Stimulated activated CD4-positive, alpha-beta T cell treated with anti-CD3 and anti-CD28 coated beads, Interleukin-12 subunit alpha, Interleukin-12 subunit beta, amount 100 ng/mL, for 24 hours (primary cell): ENCODE results near the gene ZNF138.

ENCODE experiments used
- DNase-seq, 2 experiments: peaks; one replicate each; pipeline ENCODE4 v3.0.0-alpha.2; 2020; ENCODE audit warnings: low read depth in 2 of 2

Gene ZNF138

DNA sequence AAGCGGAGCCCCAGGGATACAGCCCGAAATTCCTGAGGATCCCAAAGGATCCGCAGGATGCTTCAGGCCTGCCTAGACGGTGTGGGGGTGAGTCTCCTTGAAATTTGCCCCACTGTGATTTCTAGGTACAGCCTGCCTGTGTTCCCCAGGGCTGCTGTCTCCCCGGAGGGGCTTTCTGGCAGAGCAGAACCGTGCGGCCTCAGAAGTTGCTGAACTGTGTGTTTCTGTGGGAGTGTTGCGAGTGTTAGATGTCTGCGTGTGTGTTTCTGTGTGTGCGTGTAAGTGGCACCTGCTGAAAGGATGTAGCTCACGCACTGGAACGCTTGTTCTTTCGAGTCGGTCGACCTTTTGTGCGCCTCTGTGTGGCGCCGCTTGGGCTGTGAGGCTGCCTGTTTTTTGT lies 81.0 kb downstream of the ZNF138 start:
- DNase-seq: no peak

DNA sequence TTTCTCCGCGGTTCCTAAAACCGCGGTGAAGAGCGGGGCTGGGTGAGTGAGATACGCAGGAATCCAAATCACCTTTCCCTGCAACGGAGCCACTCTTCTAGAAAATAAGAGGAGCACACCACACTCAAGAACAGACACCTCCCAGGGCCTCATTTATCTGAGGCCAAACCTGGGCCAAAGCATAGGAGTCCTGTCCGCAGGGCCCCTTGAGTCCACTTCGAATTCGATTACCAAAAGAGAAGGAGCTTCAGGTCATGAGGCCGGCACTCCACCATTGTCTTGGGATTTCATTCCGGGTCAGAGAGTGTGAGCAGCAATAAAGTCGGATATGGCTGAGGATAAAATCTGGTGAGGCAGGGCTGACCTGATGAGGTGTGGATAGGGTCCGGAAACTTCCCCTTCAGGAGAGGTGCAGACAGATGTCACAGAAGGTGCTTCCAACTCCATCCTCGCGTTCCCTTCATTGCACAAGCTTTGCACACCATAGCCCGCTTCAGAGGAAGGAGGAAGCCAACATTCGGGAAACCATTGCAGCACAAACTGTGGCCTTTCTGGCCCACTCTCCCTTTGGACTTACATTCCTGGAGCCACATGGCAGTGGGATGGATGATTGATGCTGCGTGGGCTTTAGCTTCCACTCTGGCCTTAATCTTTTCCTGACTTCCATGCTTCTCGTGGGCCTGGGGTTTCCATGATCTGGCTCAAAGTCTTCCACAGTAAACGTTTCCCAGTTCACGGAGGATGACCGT lies 81.6 kb downstream of the ZNF138 start:
- no peak for DNase-seq

DNA sequence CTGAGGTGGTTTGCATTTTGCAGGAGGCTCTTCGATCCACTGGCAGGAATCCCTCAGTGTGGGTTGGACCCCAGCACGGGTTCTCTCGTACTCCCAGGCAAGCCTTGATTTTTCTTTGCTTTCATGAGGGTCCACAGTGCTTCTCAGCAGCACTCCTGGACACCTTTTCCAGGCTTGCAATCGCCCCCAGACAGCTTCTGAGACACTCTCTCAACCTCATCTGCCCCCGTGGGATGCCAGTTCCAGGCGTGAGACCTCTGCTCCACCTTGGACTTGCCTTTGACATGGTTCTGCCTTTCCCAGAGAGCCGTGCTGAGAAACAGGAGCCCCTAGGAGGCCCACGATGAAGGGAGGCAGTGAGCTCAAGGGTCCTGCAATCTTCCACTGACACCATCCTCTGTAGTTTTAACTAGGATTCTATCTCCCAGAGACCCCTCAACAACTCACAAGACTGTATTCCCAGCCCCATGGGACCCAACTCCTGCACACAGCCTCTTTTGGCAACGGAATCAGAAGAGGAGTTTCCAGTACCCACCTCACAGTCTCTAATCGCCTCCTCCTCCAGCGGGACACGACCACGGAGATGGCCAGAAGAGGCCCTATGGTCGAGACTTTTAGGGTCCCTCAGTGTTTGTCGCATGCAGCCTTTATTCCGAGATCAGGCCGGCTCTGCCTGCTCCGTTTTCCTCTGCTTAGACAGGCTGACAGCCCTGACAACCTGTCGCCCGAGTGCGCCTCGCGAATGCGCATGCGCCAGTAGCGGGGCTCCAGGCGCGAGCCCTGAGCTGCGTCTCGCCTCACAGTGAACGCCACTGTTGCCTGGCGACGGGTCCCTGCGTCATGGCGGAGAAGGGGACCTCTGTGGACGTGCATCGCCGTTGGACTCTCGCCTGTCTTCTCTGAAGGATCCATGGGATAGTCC lies 82.8 kb downstream of the ZNF138 start:
- DNase-seq: peak; percentile 52 to 59

DNA sequence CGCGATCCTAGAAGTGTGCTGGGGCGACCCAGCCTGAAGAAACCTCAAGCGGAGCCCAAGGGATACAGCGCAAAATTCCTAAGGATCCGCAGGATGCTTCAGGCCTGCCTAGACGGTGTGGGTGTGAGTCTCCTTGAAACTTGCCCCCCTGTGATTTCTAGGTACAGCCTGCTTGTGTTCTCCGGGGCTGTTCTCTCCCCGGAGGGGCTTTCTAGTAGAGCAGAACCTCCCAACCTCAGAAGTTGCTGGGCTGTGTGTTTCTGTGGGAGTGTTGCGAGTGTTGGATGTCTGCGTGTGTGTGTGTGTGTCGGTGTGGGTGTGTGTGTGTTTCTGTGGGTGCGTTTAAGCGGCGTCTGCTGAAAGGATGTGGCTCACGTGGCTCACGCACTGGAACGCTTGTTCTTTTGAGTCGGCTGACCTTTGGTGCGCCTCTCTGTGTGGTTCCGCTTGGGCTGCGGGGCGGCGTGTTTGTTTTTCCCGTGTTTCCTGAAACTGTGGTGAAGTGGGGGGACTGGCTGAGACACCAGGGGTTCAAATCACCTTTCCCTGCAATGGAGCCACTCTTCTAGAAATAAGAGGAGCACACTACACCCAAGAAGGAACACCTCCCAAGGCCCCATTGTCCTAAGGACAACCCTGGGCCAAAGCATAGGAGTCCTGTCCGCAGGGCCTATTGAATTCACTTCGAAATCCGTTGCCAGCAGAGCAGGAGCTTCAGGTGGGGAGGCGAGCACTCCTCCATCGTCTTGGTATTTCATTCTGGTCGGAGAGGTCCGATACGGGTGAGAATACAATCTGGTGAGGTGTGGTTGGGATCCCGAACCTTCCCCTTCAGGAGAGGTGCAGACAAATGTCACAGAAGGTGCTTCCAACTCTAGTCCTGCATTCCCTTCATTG lies 83.7 kb downstream of the ZNF138 start:
- no peak for DNase-seq

DNA sequence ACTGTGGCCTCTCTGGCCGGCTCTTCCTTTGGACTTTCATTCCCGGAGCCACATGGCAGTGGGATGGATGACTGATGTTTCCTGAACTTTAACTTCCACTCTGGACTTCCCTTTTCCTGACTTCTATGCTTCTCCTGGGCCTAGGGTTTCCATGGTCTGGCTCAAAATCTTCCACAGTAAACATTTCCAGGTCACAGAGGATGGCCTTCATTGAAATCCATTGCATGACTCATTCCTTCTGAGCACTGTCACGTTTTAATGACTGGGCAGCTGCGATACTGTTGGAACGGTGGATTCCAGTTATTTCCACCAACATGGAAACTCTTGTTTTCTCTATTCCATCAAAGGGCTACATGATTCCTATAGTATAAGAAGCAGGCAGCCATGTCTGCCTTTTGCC lies 84.5 kb downstream of the ZNF138 start:
- DNase-seq: no peak

DNA sequence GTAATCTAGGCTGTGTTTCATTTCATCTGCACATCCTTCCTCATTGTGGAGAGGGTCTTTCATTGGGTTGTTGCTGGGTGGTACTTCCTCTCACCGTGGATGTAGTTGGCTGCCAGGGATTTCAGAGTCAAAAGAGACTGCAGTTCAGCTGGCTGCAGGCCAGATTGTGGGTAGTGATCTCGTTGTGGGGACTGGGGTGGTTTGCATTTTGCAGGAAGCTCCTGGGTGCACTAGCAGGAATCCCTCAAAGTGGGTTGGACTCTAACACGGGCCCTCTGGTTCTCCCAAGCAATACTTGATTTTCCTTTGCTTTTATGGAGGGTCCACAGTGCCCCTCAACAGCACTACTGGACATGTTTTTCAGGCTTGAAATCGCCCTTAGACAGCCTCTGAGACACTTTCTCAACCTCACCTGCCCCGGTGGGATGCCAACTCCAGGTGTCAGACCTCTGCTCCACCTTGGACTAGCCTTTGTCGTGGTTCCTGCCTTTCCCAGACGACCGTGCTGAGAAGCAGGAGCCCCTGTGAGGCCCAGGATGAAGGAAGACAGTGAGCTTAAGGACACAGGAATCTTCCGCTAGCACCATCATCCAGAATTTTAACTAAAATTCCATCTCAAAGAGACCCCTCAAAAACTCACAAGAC lies 85.0 kb downstream of the ZNF138 start:
- DNase-seq: no peak

DNA sequence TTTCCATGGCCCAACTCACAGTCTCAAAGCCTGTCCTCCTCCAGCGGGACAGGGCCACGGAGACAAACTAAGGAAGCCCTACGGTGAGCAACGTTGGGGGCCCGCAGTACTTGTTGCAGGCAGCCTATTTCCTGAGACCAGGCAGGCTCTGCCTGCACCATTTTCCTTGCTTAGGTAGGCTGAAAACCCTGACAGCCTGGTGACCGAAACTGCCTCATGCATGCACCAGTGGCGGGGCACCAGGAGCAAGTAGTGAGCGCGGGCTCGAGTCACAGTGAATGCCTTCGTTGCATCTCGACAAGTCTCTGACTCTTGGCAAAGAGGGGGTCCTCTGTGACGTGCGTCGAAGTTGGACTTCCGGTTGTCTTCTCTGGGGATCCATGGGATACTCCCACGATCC lies 85.6 kb downstream of the ZNF138 start:
- DNase-seq: no peak

DNA sequence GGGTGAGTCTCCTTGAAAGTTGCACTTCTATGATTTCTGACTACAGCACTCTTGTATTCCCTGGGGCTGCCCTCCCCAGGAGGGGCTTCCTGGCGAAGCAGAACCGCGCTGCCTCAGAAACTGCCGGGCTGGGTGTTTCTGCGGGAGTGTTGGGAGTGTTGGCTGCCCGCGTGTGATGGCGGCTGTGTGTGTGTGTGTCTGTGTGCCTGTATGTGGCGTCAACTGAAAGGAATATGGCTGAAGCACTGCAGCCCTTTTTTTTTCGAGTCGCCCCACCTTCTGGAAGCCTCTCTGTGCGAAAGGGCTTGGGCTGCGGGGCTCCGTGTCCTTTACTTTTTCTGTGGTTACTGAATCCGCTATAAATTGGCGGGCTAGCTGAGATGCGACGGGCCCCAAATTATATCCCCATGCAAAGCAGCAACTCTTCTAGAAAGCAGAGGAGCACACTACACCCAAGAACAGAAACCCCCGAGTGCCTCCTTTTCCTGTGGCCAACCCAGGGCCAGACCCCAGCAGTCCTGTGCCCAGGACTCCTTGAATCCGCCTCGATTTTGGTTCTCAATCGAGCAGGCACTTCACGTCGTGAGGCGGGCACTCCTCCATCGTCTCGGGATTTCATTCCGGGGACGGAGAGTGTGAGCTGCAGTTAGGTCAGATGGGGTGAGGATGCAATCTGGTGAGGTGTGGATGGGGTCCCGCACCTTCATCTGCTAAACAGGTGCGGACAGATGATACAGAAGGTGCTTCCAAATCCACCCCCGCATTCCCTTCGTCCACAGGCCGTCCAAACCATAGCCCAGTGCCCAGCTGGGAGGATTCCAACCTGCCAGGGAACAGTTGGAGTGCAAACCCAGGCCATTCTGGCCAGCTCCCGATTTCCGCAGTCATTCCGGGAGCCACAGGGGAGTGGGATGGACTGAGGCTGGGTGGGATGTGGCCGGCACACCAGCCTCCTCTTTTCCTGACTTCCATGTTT lies 86.4 kb downstream of the ZNF138 start:
- DNase-seq: no peak

DNA sequence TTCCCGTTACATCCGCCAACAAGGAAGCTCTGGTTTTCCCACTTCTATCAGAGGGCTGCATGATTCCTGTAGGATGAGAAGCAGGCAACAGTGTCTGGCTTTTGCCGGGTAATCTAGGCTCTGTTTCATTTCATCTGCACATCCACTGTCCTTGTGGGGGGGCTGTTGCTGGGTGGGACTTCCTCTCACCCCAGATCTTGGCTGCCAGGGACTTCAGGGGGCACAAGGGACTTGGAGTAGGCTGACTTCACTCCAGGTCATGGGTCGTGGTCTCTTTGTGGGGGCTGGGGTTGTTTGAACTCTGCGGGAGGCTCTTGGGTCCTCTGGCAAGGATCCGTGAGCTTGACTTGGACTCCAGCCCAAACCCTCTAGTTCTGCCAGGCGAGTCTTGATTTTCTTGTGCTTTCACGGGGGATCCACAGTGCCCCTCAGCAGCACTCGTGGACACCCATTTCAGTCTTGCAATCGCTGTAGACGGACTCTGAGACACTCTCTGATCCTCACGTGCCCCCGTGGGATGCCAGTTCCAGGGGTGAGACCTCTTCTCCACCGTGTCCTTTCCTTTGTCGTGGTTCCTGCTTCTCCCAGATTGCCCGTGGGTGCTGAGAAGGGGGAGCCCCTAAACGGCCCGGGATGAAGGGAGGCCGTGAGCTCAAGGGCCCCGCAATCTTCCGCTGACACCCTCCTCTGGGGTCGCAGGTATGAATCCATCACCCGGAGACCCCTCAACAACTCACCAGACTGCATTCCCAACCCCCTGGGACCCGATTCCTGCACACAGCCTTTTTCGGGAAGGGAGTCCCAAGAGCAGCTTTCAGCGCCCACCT lies 87.4 kb downstream of the ZNF138 start:
- DNase-seq: no peak

DNA sequence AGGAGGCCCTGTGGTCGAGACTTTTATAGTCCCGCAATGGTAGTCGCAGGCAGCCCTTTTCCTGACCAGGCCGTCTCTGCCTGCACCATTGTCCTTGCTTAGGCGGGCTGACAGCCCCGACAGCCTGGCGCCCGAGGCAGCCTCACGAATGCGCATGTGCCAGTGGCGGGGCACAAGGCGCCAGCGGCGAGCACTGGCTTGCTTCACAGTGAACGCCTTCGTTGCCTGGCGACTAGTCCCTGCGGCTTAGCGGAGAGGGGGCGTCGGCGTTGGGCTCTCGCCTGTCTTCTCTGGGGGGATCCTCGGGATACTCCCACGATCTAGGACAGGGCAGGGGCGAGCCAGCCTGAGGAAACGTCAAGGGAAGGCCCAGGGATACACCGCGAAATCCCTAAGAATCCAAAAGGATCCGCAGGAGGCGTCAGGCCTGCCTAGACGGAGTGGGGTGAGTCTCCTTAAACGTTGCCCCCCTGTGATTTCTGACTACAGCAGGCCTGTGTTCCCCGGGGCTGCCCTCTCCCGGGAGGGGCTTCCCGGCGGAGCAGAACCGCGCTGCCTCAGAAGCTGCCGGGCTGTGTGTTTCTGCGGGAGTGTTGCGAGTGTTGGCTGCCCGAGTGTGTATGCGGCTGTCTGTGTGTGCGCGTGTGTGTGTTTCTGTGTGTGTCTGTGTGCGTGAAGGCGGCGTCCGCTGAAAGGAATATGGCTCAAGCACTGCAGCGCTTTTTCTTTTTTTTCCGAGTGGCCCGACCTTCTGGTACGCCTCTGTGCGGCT lies 88.3 kb downstream of the ZNF138 start:
- peak in 1 of 2 experiments; percentile 26 for DNase-seq
